T-helper 2 cell treated with Interferon-gamma antibody and Interleukin-4, amounts not matched to agents 5 μg/mL and 100 μg/mL, for 36 hours (primary cell): ENCODE results near the gene FGF22.

Experiments
- DNase-seq: peaks from one replicate; pipeline ENCODE4 v3.0.0; 2021; ENCODE audit warnings: low spot score
- H3K27ac Mint-ChIP-seq: one replicate; pipeline ENCODE4 v1.8.0; 2021; ENCODE audit warnings: mild to moderate bottlenecking, mixed read lengths
- H3K27me3 Mint-ChIP-seq: one replicate; pipeline ENCODE4 v1.8.0; 2021; ENCODE audit warnings: low read depth, mixed read lengths
- H3K36me3 Mint-ChIP-seq: one replicate; pipeline ENCODE4 v1.8.0; 2021; ENCODE audit warnings: low read depth, mixed read lengths
- H3K4me1 Mint-ChIP-seq: one replicate; pipeline ENCODE4 v1.8.0; 2021; ENCODE audit warnings: low read depth, mixed read lengths
- H3K4me3 Mint-ChIP-seq: one replicate; pipeline ENCODE4 v1.8.0; 2022; ENCODE audit warnings: mild to moderate bottlenecking, moderate library complexity, mixed read lengths
- H3K9me3 Mint-ChIP-seq: one replicate; pipeline ENCODE4 v1.8.0; 2021; ENCODE audit warnings: mixed read lengths

The FGF22 gene

DNA sequence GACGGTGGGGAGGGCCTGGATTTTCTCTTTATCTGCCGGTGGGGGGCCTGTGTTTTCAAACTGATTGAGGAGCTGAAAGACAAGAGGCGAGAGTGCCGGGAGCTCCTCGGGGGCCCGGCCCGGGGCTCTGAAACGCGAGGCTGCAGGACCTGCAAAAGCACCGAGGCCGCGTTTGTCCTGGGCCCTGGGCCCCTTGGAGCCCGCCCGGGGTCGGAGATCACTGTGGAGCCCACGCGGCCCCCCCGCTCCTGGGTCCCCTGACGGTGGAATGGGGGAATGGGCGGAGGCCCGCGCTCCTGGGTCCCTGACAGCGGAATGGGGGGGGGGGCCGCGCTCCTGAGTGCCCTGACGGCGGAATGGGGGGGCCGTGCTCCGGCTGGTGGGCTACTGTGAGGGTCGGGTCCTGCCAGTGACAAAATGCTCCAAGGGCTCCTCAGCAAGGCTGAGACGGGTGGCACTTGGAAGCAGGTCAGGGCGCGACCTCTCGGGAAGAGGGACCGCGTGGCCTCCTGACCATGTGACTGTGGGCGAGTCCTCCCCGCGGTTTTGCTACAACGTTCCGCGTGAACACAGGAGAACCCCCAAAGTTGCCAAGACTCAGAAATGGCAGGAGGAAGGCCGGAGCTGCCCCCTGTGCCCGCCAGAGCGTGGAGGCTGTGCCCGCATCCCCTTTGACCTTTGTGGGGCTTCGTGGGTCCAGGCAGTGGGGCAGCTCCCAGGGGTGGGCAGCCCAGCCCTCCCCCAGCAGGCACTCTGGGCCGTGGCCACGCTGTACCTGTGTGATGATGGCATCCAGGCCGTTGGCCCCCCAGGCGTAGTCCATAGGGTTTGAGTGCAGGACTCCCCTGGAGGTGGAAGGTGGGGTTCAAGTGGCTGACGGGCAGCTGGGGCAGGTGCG lies 9.5 kb downstream of the FGF22 start:
- peaks cover 20% of the 10 kb centered on the region for H3K36me3 Mint-ChIP-seq
- DNase-seq, result no peak
- H3K27me3 Mint-ChIP-seq, result no peaks in the 10 kb centered on the region
- no peaks in the 10 kb centered on the region for H3K9me3 Mint-ChIP-seq
- H3K4me3 Mint-ChIP-seq, result no peak overlapping the region
- H3K27ac Mint-ChIP-seq, result no peak overlapping the region
- H3K4me1 Mint-ChIP-seq, result no peaks in the 10 kb centered on the region

DNA sequence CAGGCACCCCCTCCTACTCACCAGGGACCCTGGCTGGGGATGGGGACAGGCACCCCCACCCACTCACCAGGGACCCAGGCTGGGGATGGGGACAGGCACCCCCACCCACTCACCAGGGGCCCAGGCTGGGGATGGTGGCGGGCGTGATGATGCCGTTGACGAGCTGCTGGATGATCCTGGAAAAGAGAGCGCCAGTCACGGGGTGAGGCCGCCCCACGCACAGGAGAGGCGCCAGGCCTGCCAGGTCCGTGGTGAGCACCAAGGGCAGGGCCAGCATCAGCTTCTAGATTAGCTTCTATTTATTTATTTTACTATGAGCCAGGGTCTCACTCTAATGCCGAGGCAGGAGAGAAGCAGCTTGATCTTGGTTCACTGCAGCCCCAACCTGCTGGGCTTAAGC lies 10.4 kb downstream of the FGF22 start:
- no peaks in the 10 kb centered on the region for H3K9me3 Mint-ChIP-seq
- peaks cover 22% of the 10 kb centered on the region for H3K36me3 Mint-ChIP-seq
- no peak overlapping the region for H3K4me3 Mint-ChIP-seq
- H3K27me3 Mint-ChIP-seq, result no peaks in the 10 kb centered on the region
- H3K4me1 Mint-ChIP-seq, result no peaks in the 10 kb centered on the region
- no peak overlapping the region for H3K27ac Mint-ChIP-seq
- DNase-seq, result no peak

DNA sequence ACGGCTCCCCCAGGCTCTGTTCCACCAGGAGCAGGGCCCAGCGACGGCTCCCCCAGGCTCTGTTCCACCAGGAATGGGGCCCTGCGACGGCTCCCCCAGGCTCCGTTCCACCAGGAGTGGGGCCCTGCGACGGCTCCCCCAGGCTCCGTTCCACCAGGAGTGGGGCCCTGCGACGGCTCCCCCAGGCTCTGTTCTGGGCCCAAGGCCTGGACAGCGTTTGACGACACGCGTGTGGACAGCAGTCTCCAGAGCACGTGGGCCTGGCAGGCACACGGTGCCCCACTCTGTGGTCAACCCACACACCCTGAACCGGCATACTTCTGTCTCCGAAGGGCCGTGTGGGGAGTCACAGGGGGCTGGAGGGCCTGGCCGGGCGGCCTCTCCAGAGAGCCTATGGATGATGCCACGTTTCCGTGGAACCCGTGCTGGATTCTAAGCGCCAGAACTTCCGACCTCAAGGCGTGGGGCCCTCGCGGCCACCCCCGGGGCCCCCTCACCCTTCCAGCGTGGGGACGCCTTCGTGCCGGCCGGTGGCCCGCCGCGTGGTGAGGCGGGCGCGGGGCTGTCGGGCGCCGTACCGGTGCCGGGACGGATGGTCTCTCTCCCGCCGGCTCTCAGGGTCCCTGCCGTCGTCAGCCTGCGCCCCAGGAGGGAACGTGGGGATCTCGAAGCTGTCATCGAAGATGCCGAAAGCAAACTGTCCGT lies 11.6 kb downstream of the FGF22 start:
- Mint-ChIP-seq H3K27ac (no peak overlapping the region), H3K36me3 (peaks cover 29% of the 10 kb centered on the region), H3K27me3 (no peaks in the 10 kb centered on the region), H3K4me1 (peaks cover 2% of the 10 kb centered on the region), H3K4me3 (no peak overlapping the region), H3K9me3 (no peaks in the 10 kb centered on the region)
- DNase-seq, result no peak

DNA sequence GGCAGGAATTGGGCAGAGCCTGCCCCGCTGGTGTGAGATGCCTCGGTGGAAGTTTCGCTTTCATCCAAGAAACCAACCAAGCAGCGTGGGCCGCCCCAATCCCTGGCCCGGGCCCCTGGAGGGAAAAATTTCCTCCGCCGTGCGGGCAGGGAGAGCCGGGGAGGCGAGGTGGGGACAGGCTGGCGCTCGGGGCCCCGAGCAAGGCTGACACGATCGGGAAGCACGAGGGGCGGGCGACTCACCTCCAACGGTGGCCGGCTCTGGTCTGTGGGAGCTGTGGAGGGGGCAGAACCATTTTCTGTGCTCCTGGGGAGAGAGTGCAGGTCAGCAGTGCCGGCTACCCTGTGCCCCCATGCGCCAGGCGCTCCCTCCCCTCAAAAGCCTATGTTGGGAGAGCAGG lies 12.3 kb downstream of the FGF22 start:
- H3K36me3 Mint-ChIP-seq, result peaks cover 29% of the 10 kb centered on the region
- H3K9me3 Mint-ChIP-seq, result no peaks in the 10 kb centered on the region
- H3K4me1 Mint-ChIP-seq, result peaks cover 2% of the 10 kb centered on the region
- H3K27me3 Mint-ChIP-seq, result no peaks in the 10 kb centered on the region
- no peak overlapping the region for H3K4me3 Mint-ChIP-seq
- no peak overlapping the region for H3K27ac Mint-ChIP-seq
- no peak for DNase-seq

DNA sequence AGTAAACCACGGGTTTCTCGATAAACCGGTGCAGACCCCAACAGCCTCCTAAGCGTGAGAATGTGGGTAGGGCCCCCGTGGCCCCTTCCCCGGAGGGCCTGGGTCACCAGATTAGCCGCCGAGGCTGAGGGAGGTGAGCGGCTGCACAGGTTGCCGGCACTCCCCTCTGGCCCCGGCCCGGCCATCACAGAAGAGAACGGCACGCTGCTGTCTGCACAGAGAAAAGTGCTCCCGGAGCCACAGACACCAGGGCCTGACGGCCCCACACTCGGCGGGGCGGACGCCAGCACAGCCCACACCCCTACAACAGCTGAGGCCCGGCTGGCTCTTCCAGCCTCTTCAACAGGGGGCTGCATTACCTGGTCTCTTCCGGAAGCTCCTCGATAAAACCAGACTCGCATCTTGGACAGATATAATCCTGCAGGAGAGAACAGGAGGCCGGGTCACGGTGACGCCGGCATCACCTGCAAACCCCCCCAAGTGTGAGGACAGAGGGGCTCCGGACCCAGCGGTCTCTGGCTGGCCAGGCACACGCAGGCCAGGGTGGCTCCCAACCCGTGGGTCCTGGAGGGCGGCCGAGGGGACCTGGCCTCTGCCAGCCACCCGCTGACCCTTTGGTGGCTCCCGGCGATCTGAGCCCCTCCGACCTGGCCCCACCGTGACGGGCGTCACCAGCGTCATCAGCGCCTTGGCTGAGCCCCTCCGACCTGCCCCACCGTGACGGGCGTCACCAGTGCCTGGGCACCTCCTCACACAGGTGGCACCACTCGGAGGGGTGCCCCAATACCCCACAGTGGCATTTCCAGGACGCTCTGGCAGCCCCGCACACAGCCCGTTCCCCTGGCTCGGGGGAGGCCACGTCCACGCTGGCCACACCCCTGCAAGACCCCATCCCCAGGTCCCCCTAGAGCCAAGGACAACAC lies 13.0 kb downstream of the FGF22 start:
- Mint-ChIP-seq H3K4me3 (no peak overlapping the region), H3K36me3 (peaks cover 29% of the 10 kb centered on the region)

DNA sequence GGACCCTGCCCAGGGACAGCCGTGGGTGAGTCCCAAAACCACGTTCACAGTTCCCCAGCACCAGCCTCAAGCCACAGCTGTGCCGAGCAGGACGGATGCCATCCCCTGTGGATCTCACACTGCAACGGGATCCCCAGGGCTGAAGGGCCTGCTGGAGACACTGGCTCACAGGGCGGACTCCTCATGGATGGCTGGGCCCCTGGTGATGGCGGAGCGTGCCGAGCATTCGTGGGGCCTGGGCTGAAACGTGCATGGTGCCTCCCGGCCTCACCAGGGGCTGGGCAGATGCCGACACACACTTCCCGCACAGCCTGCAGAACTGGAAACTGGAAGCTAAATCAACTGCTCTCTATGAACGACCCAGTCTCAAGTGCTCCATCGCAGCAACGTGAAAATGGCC lies 13.7 kb downstream of the FGF22 start:
- H3K27ac Mint-ChIP-seq, result no peak overlapping the region
- H3K4me3 Mint-ChIP-seq, result no peak overlapping the region
- no peak for DNase-seq
- H3K36me3 Mint-ChIP-seq, result peaks cover 27% of the 10 kb centered on the region
- peaks cover 2% of the 10 kb centered on the region for H3K4me1 Mint-ChIP-seq
- no peaks in the 10 kb centered on the region for H3K27me3 Mint-ChIP-seq
- H3K9me3 Mint-ChIP-seq, result no peaks in the 10 kb centered on the region

More for the DNA sequence above, 13.0 kb downstream of the FGF22 start:
- DNase-seq, result no peak
- Mint-ChIP-seq H3K4me1 (peaks cover 2% of the 10 kb centered on the region), H3K9me3 (no peaks in the 10 kb centered on the region), H3K27ac (no peak overlapping the region), H3K27me3 (no peaks in the 10 kb centered on the region)

DNA sequence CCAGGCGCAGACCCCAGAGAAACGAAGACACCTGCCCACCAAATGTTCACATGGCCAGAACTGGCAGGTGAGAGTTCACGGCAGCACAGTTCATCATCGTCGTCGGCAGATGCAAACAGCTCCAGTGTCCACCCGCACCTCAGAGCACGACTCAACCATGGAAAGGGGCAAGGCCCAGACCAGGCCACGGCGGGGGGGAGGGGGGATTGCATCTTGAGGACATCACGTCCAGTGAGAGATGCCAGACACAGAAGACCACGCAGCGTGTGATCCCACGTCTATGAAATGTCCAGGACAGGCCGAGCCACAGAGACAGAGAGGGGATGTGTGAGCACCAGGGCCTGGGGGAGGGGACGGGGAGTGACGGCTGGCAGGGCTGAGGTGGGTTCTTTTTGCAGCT lies 16.0 kb downstream of the FGF22 start:
- DNase-seq, result no peak
- H3K9me3 Mint-ChIP-seq, result no peaks in the 10 kb centered on the region
- peaks cover 5% of the 10 kb centered on the region for H3K4me1 Mint-ChIP-seq
- H3K27me3 Mint-ChIP-seq, result no peaks in the 10 kb centered on the region
- H3K27ac Mint-ChIP-seq, result no peak overlapping the region
- H3K4me3 Mint-ChIP-seq, result no peak overlapping the region
- H3K36me3 Mint-ChIP-seq, result peaks cover 27% of the 10 kb centered on the region

DNA sequence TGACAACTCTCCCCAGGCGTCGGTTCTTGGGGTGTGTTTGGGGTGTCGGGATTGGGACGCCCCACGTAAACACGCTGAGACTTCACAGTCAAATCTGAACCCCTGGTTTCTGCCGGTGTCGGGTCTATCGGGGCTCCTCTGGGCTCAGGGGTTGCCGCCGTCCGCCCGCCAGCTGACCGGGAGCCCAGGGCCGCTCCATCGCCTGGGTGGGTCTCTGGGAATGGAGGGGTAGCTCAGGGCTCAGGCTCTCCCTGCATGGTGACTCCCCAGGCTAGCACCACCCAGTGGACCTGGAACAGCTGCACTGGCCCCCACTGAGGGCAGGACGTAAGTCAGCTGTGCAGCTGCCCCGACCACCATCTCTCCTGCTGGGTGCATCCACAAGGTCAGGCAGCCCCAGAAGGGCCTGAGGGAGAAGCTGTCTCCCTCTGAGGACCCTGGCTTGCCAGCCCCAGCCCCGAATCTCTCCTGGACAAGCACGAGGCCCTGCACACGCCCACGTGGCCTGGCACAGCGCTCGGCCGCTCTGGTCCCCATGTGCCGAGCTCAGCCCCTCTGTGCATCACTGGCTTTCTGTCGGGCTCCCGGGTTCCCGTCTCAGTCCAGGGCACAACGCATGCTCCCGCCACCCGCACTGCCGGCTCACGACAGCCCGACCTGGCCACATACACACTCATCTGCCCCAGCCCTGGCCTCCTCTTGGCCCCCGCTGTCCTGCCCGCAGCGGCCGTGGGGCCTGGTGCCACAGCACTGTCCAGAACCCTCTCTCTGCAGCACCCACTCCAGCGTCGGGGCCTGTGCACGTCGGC lies 17.3 kb downstream of the FGF22 start:
- no peak for DNase-seq
- Mint-ChIP-seq H3K4me3 (no peak overlapping the region), H3K4me1 (peaks cover 10% of the 10 kb centered on the region), H3K9me3 (no peaks in the 10 kb centered on the region), H3K36me3 (peaks cover 33% of the 10 kb centered on the region), H3K27me3 (no peaks in the 10 kb centered on the region), H3K27ac (no peak overlapping the region)

DNA sequence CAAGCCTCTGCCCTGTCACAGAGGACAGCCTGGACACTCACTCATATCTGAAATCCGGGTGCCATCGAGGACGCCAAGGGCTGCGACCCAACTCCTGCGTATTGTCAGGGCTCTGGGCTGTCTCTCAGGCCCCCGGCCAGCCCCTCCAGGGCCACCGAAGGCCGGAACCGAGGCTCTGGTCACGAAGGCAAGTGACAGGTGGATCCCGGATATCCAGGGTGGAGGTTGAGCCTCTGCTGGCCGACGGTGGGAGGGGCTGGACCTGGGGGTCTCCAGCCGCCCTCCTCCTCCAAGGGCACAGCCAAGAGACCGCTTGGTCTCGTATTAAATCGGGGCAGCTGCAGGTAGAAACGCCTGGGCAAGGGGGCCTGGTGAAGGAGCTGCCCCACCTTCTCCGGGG lies 17.9 kb downstream of the FGF22 start:
- Mint-ChIP-seq H3K4me1 (peaks cover 10% of the 10 kb centered on the region), H3K27ac (no peak overlapping the region), H3K27me3 (no peaks in the 10 kb centered on the region), H3K36me3 (peaks cover 35% of the 10 kb centered on the region), H3K9me3 (no peaks in the 10 kb centered on the region), H3K4me3 (no peak overlapping the region)
- DNase-seq, result no peak

DNA sequence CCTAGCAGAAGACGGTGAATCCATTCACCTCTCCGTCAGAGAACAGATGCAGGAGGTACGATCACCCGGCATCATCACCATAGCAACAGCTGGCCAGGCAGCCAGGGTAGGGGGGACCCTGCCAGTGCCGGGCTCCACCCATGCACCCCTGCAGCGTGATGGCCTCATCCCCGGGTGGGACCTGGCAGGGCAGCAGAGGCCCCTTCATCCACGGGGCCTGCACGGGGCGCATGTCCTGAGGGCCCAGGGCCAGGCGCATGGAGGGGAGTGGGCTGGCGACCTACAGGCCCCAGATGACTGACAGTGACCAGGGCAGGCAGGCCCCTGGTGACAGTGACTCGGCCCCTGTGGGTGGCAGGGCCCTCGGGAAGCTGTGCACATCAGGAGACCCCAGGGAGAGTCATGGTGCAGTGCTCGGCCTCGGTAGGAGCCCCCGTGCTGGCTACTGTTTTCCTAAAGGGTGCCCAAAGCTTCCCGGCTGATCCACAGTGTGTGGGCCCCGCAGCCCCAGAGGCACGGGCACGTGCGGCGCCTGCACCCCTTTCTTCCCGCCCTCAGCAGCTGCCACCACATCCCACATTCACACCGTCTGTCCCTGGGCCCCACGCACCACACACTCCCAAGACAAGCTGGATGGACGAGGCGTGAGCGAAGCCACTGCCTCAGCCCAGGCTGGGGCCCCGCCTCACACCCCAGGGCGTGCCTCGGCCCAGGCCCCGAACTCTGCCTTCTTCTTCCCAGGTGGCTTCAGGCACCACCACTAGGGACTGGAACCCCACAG lies 18.6 kb downstream of the FGF22 start:
- no peaks in the 10 kb centered on the region for H3K9me3 Mint-ChIP-seq
- peaks cover 10% of the 10 kb centered on the region for H3K4me1 Mint-ChIP-seq
- DNase-seq, result no peak
- no peak overlapping the region for H3K27ac Mint-ChIP-seq
- H3K4me3 Mint-ChIP-seq, result no peak overlapping the region
- peaks cover 32% of the 10 kb centered on the region for H3K36me3 Mint-ChIP-seq
- H3K27me3 Mint-ChIP-seq, result no peaks in the 10 kb centered on the region

DNA sequence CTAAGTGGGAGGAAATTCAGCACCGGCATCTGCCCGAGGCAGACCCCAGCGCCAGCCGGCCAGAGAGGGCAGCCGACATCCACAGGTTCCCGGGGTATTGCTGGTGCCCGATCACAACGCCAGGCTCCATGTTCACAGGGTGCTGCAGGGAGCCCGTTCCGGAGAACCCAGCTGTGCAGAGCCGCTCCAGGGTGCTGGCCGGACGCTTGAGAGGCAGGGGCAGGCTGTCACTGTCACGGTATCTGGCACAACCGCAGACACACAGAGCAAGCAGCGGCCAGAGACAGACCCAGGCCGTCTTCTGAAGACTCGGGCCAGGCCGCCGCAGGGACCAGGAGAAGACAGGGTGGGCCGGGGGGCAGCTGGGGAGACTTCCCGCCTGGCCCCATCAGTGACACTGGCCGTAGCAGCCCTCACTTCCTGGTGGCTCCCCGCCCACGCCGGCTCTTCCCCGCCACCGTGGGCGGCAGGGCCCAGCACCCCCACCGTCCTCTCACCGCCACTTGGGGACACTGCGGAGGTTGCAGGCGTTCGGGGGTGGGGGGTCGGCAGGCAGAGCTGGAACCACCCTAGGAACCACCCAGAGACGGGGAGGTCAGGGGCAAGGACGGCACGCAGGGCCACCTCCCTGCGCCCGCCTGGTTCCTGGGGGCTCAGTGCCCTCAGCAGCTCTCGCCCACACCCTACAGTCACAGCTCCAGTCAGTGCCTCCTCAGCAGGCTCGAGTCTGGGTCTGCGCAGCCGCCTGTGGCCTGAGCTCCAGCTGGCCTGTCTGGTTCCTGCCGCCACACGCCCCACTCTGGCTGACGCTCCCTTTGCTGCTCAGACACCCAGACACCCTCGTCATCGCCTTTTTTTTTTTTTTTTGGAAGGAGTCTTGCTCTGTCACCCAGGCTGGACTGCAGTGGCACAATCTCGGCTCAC lies 19.5 kb downstream of the FGF22 start:
- peaks cover 30% of the 10 kb centered on the region for H3K36me3 Mint-ChIP-seq
- H3K4me3 Mint-ChIP-seq, result peak overlapping the region; percentile 95
- no peaks in the 10 kb centered on the region for H3K27me3 Mint-ChIP-seq
- H3K9me3 Mint-ChIP-seq, result no peaks in the 10 kb centered on the region
- peaks cover 14% of the 10 kb centered on the region for H3K4me1 Mint-ChIP-seq
- DNase-seq, result no peak
- H3K27ac Mint-ChIP-seq, result no peak overlapping the region
